DMS114 treated with DMSO at 0.1 percent for 48 hours (cell line): ENCODE measurements around the gene ATP2A3.

Experiments
- DNase-seq: peaks from one replicate; lab custom pipeline; 2025; ENCODE audit not compliant: unreplicated experiment; lab: John Stamatoyannopoulos, UW

The ATP2A3 gene

GRCh38 chr17:3929181-3929580, 35.1 kb downstream of the ATP2A3 start:
- DNase-seq = no peak

DNA sequence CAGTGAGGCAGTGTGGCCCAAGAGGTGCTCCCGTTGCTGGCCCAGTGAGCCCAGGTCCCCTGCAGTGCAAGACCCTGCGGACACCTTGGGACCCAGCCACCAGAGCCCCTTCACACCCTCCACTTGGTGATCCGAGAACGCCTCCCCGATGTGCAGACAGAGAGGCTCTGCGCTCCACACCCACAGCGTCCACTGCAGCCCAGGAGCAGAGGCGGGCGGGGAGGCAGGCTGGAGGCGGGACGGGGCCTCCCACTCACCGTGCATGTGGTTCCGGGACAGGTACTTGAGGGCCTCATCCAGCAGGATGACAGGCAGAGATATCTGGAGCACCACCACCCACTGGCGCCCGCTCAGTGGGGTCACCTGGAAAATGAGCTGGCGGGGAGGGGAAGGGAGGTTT, 35.8 kb downstream of the ATP2A3 start:
- DNase-seq = no peak

GRCh38 chr17:3927628-3928340, 36.5 kb downstream of the ATP2A3 start:
- DNase-seq = no peak

DNA sequence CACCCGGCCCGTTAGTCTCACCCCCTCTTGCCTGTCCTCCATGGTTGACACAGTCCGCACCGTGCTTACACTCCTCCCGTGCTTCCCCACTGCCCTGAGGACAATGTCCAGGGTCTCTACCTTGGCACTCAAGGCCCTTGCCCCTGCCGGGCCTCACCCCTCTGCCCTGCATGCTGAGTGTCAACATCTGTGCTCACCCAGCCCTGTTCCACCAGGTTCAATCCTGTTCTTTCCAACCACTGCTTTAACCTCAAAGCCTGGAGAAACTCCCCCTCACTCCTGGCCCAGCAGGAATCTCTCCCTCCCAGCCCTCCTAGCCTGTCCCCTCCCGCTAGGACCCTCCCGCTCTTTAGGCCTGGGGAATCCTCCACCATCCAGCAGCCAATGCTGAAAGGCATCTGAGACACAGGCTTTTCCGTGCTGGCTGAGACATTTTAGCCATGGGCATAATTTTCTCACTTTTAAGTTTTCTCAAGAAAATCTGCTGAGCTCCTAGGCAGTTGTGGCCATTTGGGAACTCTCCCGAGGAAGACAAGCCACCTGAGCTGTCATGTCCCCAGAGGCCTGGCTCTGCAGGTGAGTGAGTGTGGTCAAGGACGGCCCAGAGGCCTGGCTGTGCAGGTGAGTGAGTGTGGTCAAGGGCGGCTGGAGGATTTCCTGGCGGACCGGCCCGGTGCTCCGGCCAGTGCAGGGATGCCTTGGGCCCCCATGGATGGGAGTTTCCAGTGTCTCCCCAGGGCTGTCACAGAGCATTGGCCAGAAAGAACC, 37.2 kb downstream of the ATP2A3 start:
- no peak for DNase-seq

DNA sequence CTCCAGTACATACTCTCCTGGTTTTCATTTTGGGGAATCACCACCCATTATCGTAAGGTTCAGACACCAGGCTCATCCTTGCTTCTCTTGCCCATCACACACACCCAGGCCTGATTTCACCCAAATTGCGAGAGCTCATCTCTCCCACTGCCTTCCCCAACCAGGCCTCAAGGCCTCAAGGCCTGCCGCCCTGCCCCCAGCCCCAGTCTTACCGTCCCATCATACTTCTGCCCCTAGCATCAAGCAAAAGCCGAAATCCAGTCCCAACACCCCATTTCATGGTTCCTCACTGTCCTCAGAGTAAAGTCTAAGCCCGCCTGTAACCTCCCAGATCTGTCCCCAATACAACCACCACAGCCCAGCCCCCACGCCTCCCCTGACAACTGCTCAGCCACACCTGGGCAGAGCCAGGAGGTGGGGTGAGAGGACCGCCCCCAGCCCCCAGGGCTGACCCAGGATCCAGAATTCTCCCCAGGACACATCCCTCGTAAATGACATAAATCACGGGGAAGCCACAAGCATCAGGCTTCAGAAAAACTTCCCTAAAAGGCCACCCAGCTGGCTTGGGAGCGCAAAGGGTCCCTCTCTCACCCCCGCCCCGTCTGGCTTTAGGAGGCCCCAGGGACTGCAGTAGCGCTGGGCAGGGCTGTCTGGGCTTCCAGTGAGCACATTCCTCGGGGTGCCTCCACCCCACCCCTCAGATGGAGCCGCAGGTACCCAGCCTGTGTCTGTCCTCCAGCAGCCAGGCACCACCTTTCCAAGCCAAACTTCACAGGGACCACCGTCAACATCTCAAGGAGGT, 38.4 kb downstream of the ATP2A3 start:
- DNase-seq = no peak

DNA sequence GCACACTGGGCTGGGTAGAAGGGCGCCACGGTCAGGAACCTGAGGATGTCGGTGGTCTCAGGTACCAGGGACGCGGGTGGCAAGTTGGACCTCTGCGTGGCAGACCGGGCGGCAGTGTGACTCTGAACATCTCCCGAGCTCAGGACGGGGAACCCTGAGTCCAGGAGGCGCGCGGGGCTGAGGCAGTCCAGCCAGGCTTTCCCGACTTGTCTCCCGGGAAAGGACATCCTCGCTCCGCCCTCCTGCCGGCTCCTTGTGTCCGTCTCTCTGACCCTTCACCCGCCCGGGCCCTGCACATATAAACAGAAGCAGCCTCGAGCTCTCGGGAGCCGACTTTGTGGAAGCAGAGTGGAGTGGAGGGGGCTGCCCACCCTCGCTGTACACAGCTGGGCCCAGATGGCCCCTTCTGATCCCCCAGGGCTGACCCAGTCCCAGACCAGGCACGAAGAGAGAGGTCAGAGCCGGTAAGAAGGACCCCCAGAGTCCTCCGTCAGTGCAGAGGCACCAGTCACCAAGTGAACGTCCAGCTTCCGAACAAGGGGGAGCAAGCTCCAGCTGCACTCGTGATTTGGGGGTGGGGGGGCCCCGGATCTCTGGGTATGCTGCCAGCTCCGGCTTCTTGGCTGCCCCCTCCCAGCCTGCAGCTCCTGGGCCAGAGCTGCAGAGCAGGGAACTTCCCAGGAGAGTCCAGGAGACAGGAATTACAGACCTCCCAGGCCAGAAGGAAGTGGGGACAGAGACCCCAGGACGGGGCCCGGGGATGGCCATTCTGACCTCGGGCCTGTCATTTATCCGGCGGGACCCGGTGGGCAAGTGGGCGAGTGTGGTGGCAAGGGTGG, 39.5 kb downstream of the ATP2A3 start:
- DNase-seq = no peak

- DNase-seq = no peak
These were observed 40.6 kb downstream of the ATP2A3 start for GRCh38 chr17:3923466-3924190.

GRCh38 chr17:3922765-3923164, 41.5 kb downstream of the ATP2A3 start:
- no peak for DNase-seq

GRCh38 chr17:3921502-3922319, 42.5 kb downstream of the ATP2A3 start:
- DNase-seq = no peak

GRCh38 chr17:3921006-3921405, 43.2 kb downstream of the ATP2A3 start:
- DNase-seq = no peak

DNA sequence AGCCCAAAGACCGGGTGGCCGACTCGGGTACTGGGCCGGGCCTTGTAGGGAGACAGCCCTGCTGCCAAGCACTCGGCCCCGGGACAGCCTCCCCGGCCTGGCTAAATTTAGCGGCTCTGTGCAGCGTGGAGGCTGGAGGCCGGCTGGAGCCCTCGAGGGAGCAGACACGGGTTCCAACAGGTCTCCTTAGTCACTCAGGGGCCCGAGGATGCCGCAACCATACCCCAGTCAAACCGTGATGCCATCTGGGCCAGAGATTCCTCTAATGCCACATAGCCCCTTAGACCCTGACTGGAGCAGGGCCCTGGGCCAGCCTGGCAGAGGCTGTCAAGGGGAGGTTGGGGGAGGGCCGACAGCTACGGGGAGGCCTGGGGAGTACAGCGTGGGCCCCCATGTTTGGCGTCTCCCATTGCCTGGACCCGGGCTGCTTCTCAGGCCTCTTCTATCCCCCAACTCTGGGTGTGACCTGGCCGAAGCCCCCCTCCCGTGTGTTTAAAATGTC, 45.1 kb downstream of the ATP2A3 start:
- DNase-seq = no peak

DNA sequence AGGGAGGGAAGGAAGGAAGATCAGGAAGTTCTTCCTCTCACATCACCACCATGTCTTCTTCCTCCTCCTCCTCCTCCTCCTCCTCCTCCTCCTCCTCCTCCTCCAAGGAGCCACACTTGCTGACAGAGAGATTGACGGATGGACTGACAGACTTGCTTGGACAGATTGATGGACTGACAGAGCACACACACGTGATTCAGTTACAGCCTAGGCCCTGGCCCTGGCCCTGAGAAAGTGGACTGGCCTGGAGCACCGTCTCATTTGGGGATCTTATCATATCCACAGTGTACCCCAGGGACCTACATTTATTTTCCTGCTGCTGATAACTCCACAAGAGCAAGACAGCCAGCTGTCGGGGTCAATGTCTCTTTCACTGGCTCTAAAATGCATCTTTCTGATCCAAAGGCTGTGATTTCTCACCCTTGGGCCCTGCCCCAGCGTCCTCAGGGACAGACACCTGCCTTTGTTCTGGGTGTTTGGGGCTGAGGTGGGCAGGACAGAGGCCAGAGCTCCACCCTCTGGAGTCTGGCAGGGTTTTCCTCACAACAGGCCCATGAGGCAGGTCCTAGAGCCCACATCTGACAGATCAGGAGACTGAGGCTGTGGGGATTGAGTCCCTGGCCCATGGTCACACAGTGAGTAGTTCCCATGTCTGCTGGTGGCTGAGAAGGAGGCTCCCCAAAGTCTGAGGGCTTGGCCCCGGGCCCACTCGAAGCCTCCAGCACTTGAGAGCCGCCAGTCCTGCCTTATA, 45.7 kb downstream of the ATP2A3 start:
- DNase-seq = no peak

DNA sequence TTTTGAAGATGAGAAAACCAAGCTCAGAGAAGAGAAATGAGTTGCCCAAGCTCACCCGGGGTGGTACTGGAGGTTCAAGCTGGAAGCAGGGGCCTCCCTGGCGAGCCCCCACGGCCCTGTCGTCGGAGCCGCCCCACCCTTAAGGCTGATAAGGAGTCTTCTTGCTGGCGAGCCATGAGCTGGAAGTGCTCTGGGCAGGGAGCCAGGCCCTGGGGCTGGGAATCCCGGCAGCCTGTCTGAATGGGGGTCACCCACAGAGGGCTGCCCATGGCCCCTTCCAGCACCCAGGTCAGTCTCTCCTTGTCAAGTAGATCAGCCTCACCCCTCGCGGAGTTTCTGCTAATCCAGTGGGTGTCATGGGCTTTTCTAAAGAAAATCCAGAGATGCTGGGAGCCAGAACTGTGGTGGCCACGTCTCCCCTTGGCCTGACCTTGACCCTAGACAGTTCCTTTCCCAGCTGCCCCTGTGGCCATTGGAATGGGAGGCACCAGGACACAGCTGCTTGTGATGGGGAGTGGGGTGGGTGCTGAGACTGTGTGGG, 46.8 kb downstream of the ATP2A3 start:
- DNase-seq = no peak

DNA sequence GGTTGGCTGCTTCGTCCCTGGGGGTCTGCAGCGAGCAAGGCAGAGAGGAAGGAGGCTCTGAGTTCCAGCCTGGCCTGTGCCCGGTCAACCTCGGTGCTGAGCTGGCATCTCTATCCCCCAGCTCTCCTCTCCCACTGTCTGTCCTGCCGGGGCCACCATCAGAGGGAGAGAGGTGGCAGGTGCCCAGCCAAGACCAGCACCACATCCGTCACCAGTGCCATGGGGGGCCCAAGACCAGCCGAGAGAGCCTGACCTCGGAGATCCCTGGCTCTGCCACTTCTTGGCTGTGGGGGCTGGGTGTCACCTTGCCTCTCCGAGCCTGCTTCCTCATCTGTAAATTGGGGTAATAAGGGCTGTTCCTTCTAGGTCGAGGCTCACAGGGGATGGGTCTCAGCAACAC, 47.4 kb downstream of the ATP2A3 start:
- DNase-seq = no peak

DNA sequence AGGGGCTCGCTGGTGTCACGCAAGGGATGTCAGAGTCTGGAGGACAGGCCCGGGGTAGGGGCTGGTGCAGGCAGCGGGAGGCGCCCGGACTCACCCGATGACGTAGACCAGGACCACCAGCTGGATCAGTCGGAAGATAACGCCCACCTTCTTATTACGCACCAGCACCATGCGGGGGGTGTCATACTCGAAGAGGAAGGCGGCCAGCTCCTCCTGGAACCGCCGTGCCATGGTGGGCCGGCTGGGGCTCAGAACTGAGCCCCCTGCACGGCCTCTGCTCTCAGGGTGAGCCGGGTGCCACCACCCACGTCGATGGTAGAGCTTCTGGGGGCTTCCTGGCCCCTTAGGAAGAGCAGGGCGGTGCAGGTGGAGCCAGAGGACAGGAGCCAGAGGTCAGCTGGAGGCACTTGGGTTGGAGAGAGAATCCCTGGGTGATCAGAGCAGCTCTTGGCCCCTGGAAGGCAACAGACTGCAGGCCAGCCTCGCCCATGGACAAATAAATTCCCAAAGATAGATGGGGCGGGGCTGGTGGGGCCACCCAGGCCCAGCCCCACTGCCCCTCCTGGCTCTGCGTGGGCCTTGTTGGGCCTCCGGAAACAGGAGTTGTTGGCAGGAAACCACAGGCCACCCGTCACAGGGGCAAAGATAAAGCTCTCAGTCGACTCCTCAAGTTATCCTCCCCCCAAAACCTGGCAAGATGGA, 48.1 kb downstream of the ATP2A3 start, which contains the start of gene P2RX1:
Gene P2RX1 (minus strand): TSS at position 471 of the 702 bp plus-strand sequence. CDS start 240 bp downstream, at position 231.
- DNase-seq = no peak

GRCh38 chr17:3915581-3915994, 48.6 kb downstream of the ATP2A3 start:
- no peak for DNase-seq

DNA sequence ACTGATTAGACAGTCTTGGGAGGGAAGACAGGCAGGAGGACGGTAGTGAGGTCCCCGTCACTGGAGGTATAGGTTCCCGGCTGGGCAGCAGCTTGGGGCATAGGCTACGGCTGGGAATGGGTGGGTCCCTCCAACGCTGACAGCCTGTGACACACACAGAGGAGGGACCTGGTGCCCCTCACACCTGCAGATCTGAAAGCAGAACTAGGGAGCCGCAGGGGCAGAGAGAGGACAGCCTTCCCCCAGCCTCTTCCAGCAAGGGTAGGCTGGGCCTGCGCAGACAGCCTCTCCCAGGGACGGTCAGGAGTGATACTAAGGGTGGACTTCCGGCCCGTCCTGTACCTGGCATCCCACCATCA, 49.9 kb downstream of the ATP2A3 start:
- DNase-seq = no peak
